AG09319 (cell line): Measurements from ENCODE around the gene GPR141.

Source experiments
- DNase-seq: peaks from one replicate; pipeline ENCODE4 v3.0.0-alpha.2; 2010; ENCODE audit warnings: low read depth; ENCODE audit errors: extremely low read depth
- TF ChIP-seq, protein P1 (sequence below): IDR thresholded peaks from 2 replicates; pipeline ENCODE4 v1.5.1; 2011; ENCODE audit warnings: low read depth, mild to moderate bottlenecking, inconsistent platforms, low read length, moderate library complexity

GPR141 gene

GRCh38 chr7:37705976-37706375 lies 22.4 kb downstream of the GPR141 start:
- TF ChIP-seq, protein P1, sequence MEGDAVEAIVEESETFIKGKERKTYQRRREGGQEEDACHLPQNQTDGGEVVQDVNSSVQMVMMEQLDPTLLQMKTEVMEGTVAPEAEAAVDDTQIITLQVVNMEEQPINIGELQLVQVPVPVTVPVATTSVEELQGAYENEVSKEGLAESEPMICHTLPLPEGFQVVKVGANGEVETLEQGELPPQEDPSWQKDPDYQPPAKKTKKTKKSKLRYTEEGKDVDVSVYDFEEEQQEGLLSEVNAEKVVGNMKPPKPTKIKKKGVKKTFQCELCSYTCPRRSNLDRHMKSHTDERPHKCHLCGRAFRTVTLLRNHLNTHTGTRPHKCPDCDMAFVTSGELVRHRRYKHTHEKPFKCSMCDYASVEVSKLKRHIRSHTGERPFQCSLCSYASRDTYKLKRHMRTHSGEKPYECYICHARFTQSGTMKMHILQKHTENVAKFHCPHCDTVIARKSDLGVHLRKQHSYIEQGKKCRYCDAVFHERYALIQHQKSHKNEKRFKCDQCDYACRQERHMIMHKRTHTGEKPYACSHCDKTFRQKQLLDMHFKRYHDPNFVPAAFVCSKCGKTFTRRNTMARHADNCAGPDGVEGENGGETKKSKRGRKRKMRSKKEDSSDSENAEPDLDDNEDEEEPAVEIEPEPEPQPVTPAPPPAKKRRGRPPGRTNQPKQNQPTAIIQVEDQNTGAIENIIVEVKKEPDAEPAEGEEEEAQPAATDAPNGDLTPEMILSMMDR = no peak
- no peak for DNase-seq

GRCh38 chr7:37706804-37707203 lies 23.2 kb downstream of the GPR141 start:
- TF ChIP-seq, protein P1 = no peak
- no peak for DNase-seq

DNA sequence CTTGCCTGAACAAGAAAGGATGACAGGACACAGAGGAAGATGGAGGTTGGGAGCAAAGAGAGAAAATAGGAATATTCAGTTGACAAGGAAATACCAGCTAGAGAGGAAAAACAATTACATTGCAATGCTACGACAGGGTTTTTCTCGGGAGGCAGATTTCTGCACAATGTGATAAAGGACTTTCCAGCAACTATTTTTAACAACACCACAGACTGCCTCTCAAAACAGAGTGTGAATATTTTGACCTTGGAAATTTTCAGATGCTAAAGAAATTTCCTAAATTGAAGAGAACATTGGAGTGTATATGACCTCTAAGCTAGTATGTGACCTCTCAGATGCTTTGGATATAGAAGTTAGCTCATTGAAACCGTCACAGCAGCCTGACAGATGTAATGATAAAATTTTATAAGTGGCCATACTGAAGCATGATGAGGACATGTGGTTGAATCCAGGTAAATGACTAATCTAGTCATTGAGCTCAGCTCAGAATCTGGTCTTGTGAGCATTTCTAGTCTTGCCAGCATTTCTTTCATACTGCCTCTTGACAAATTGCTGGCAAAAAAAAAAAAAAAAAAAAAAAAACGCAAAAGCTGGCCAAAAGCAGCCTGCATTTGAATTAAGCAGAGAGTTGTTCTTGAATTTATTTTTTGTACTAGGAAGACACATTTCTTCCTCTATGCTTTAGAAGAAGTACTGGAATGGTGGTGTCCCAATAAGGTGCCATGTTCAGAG lies 24.4 kb downstream of the GPR141 start:
- TF ChIP-seq, protein P1 = no peak
- DNase-seq = no peak

DNA sequence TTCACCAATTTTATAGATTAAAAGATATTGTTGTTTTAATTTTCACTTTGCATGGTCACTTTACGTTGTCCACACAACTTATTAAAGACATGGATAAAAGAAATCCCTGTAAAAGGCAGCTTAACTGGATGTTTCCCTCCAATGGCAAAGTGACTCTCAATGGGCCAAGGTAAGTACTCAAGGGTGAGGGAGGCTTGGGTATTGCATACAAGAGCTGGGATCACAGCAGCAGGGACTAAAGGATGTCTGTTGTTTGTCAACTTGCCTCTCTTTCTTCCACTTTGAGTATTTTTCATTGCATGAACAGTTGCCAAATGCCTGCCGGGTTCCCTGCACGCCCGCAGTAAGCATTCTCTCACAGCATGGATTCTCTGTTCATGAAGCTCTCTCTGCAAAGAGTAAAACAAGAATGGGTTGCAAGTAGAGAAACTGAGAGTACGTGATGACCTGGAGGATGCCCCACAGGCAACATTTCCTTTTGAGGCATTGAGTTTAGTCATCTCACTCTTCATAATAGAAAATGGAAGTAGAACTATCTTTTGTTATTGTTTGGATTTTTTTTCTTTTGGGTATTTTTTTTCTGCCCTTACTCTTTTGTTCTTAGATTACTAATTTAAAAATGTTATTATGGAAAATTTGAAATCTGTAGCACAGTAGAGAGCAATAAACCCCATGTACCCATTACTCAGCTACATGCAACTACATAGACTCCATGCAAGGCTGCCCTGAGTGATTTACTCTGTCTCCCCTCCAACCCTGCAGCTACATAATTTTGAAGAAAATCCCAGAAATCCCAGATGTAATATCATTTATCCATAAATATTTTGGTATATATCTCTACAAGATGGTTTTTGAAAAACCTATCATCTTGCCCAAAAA lies 26.3 kb downstream of the GPR141 start:
- TF ChIP-seq, protein P1 = no peak
- DNase-seq = no peak

DNA sequence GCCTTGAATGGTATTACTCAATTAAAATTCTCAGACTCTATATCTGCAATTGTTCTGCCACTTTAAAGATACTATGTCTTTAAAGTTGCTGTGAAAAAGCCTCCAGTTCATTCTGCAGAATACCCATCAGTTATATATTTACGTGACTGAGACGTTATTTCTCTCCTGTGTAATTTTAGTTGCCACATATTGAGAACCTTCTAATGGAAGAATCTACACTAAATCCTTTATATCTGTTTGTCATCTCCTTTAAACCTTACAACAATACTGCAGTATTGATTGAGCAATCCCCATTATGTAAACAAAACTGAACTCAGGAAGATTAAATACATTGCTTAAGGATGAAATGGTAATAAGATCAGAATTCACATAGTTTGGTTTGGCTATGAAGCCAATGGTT lies 30.0 kb downstream of the GPR141 start:
- DNase-seq = no peak
- TF ChIP-seq, protein P1 = no peak

- TF ChIP-seq, protein P1 = no peak
- no peak for DNase-seq
Observed at GRCh38 chr7:37714606-37715005, 31.0 kb downstream of the GPR141 start.

GRCh38 chr7:37718585-37718984 lies 35.0 kb downstream of the GPR141 start:
- TF ChIP-seq, protein P1 = no peak
- no peak for DNase-seq
